ENCODE data around the gene PBXIP1.
A peak's percentile ranks its signal among the peaks of the same experiment; 100 is the strongest.

Gene PBXIP1

DNA sequence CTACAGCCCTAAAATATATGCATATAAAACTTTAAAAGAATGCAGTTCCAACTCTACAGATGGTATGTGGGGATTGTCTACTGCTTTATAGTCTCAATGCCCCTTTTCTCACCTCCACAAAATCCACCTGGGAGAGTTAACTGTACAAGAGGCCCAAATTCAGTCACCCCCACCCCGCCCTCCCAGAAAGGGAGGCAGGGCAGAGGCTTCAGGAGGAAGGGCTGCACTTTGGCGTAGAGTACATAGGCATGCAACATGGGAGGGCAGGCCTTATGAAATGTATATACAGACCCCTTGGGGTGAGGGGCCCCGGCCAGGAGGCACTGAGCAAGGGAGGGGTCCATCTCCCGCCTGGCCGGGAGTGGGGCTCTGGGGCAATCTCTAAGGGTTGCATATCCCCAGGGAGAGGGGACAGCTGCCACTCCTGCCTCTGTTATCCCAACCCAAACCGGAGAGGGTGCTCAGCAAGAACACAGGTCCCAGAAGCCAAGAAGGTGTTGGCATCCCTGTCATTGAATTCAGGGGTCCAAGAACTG is 7.0 kb upstream of the PBXIP1 start:
- no peak for DNase-seq (ENCODE audit: low read depth)
- TF ChIP-seq, protein P1, sequence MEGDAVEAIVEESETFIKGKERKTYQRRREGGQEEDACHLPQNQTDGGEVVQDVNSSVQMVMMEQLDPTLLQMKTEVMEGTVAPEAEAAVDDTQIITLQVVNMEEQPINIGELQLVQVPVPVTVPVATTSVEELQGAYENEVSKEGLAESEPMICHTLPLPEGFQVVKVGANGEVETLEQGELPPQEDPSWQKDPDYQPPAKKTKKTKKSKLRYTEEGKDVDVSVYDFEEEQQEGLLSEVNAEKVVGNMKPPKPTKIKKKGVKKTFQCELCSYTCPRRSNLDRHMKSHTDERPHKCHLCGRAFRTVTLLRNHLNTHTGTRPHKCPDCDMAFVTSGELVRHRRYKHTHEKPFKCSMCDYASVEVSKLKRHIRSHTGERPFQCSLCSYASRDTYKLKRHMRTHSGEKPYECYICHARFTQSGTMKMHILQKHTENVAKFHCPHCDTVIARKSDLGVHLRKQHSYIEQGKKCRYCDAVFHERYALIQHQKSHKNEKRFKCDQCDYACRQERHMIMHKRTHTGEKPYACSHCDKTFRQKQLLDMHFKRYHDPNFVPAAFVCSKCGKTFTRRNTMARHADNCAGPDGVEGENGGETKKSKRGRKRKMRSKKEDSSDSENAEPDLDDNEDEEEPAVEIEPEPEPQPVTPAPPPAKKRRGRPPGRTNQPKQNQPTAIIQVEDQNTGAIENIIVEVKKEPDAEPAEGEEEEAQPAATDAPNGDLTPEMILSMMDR (IDR thresholded peaks at IDR 0.05; ENCODE audit: low read length, missing control alignments), result no peak

DNA sequence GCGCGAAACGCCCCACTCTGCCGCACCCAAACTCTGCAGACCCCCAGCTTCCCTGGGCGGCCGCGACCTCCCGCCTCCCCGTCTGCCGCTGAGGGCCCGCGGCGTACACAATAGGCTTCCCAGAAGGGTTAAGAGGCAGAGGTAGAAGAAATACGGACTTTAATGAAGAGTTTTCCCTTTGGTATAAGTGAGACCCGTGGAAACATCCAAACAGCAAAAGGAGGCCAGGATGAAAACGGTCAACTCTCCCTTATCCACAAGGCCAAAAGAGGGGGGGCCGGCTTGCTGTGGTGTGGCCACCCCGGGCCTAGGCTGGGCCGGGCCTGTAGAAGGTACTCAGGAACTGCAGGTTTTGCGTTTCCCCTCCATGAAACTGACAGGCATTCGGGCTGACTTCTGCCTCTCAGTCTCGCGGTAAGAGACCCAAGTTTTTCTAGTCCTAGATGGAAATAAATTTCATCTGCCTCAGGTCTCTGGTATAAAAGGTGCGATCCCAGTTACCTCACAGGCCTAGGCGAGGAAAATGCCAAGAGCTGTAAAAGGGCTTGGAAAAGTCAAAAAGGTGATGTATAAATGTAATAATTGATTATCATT is 6.4 kb upstream of the PBXIP1 start:
- H3K4me3 ChIP-seq (replicated peaks; ENCODE audit: low read depth, low read length), result peak overlapping the region; percentile 68
- no peak for DNase-seq (ENCODE audit: low read depth)
- TF ChIP-seq, protein P1 (IDR thresholded peaks at IDR 0.05; ENCODE audit: low read length, missing control alignments), result no peak

More for the DNA sequence above, 7.0 kb upstream of the PBXIP1 start:
- peak overlapping the region; percentile 68 for H3K4me3 ChIP-seq (replicated peaks; ENCODE audit: low read depth, low read length)

DNA sequence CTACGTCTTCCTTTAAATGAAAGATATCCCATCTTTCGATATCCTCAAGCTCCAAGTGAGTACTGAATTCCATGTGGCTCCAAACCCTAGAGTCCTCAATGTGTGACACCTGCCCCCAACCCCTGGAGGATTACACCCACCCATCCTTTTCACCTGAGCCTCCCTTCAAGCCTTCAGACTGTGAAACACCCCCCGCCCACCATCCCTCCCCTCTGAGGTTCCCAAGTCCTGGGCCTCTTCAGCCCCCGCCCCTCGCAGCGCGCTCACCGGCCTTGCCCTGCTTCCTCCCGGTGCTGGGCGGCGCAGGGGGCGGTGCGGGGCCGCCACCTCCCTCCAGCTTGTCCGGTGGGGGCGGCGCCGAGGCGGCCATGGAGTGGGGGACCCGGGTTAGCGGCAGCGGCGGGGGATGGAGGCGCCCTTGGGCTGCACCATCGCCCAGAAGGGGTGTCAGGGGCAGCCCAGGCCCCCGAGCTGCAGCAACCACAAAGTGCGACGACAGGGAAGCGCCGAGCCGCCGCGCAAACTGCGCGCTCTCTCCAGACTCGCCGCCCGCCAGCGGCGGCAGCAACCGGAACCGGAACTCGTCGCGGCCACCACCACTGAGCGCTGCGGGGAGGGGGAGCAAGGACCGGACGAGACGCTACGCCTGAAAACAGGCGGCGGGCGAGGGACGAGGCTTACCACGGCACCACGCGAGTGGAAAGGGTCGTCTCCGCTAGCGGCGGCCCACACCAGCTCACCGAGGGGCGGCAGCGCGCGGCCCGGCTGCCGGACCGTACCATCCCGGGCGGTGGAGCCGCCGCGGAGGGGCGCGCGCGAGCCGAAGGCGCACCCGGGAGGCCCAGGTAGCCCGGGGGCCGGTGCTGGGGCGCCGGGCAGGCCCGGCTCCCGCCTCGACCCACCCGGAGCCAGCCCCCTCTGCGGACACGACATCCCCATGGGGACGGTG is 5.6 kb upstream of the PBXIP1 start, which contains the start of gene PYGO2:
Gene PYGO2 (minus strand): TSS at position 576 of the 949 bp plus-strand sequence. CDS start 206 bp downstream, at position 370.
- peak; percentile 76 for DNase-seq (ENCODE audit: low read depth)
- TF ChIP-seq, protein P1 (IDR thresholded peaks at IDR 0.05; ENCODE audit: low read length, missing control alignments), result no peak
- peak within 1 kb of the TSS; percentile 68 for H3K4me3 ChIP-seq (replicated peaks; ENCODE audit: low read depth, low read length)

DNA sequence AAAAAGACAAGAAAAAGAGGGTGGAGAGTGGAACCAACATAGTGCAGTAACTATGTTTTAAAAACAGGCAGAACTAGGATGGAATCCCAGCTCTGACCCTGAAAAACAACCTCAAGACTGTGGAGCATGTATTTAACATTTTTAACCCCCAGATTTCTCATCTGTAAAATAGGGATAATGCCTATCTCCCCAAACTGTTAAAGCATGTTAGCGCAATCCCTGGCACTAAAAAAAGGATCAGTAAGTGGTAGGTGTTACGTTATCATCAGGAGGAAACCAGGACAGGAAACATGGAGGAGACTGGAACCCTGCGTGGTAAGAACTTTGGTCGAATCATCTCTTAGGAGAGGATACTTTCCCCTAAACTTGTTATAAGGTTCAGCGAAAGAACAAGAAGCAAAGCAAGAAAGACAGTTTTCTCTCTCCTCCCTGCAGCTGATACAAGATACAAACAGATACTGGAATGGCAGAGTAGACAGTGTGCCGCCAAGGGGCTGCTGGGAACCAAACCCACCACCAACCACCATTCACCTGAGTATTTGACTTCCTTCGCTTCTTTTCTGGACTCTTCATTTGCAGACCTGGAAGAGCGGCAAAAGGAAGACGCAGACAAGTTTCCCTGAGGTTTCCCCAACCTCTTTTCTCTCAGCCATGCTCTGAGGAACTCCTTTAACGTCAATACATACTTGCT is 4.7 kb upstream of the PBXIP1 start:
- H3K4me3 ChIP-seq (replicated peaks; ENCODE audit: low read depth, low read length), result peak overlapping the region; percentile 68
- no peak for DNase-seq (ENCODE audit: low read depth)
- TF ChIP-seq, protein P1 (IDR thresholded peaks at IDR 0.05; ENCODE audit: low read length, missing control alignments), result no peak

DNA sequence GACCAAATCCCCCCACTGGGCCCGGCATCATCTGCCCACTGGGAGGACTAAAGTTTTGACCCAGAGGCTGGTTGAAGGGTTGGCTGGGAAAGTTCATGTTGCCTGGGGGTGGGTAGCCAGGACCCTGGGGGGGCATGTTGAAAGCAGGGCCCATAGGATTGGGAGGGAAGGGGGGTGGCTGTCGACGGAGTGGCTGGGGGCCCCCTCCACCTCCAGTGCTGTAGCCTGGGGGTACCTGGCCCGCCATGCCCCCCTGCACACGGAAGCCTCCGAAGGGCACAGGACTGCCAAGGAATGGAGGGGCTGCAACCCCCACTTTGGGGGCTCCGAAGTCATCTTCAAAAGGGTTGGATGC is 3.5 kb upstream of the PBXIP1 start:
- DNase-seq (ENCODE audit: low read depth), result no peak
- TF ChIP-seq, protein P1 (IDR thresholded peaks at IDR 0.05; ENCODE audit: low read length, missing control alignments), result no peak
- H3K4me3 ChIP-seq (replicated peaks; ENCODE audit: low read depth, low read length), result no peak overlapping the region

DNA sequence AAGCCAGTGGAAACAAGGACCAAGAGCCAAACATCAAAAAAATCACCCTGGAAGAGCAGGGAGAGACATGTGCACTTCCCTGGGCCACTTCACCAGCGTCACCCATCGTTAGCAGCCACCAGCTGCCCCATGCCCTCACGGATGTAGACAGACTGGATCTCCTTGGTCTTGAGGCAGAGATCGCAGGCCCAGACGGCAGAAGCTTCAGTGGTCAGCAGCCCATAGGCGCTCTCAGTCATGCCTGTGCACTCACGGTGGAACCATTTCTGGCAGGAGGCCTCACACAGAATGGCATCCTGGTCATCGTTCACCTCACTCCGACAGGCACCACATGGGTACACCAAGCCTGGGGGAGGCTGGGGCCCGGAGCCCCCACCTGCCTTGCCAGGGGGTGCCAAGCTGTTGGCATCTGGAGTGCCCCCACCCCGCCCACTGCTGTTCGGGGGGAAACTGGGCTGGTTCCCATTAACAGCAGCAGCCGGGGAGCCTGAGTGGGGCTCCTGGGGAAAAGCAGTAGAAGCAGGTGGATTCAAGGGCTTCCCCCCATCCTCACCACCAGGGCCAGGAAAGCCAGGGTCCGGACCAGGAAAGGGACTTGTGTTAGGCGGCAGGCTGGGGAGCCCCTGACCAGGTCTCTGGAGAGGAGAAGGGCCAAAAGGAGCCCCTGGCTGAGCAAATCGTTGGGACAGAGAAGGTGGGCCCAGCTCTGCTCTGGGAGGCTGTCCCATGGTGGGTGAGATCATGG is 3.0 kb upstream of the PBXIP1 start:
- DNase-seq (ENCODE audit: low read depth), result no peak
- no peak overlapping the region for H3K4me3 ChIP-seq (replicated peaks; ENCODE audit: low read depth, low read length)
- TF ChIP-seq, protein P1 (IDR thresholded peaks at IDR 0.05; ENCODE audit: low read length, missing control alignments), result no peak
